IMR-90 (cell line): ENCODE data around the gene CCDC7. TPM values are rescaled to one million over a fixed set of nuclear protein-coding genes. Genes with fewer than 3 reads are reported as not detected.
A peak's percentile ranks its signal among the peaks of the same experiment; 100 is the strongest.

Source experiments
- ATAC-seq: fragments of 200-7000 bp; cut with Tn5 transposase; 2 replicates; pipeline ENCODE4 v1.9.1; 2020; ENCODE audit warnings: low read depth, mild to moderate bottlenecking, moderate library complexity
- BruUV-seq: library from RNA; stranded (reverse); fragments of 400-500 nt; replicated peaks from 2 replicates; lab custom pipeline; 2021; lab: Mats Ljungman, UMichigan
- CTCF ChIA-PET: fragments of 300-600 bp; formaldehyde crosslinking; extraction: SDS; loops from one replicate; lab custom pipeline; 2021; ENCODE audit warnings: antibody characterized with exemption; lab: Yijun Ruan, JAX
- POLR2A ChIA-PET: fragments of 300-600 bp; sonication (Branson Sonifier 250); formaldehyde crosslinking; loops from one replicate; lab custom pipeline; 2022; ENCODE audit warnings: antibody characterized with exemption; ENCODE audit not compliant: unreplicated experiment; lab: Charles Lee
- DNase-seq: peaks from one replicate; pipeline ENCODE4 v3.0.0; 2013
- H2AFZ ChIP-seq: replicated peaks from 2 replicates; pipeline ENCODE3; 2013; ENCODE audit warnings: low read length, mild to moderate bottlenecking; ENCODE audit not compliant: poor library complexity
- H2AK5ac ChIP-seq: 2 replicates; pipeline ENCODE4 v1.6.1; 2013; ENCODE audit warnings: low read depth, low read length, inconsistent platforms
- H2AK9ac ChIP-seq: replicated peaks from 2 replicates; pipeline ENCODE3; 2013; ENCODE audit warnings: mild to moderate bottlenecking, low read depth, low read length, moderate library complexity; ENCODE audit not compliant: poor library complexity
- H2BK120ac ChIP-seq: 2 replicates; pipeline ENCODE4 v1.6.1; 2013; ENCODE audit warnings: low read depth, low read length, inconsistent platforms
- H2BK15ac ChIP-seq: 3 replicates; pipeline ENCODE4 v1.6.1; 2013; ENCODE audit warnings: low read depth, low read length, inconsistent platforms
- H2BK20ac ChIP-seq: 2 replicates; pipeline ENCODE4 v1.6.1; 2013; ENCODE audit warnings: low read depth, mild to moderate bottlenecking, inconsistent platforms, low read length, moderate library complexity
- H2BK5ac ChIP-seq: 2 replicates; pipeline ENCODE4 v1.6.1; 2013; ENCODE audit warnings: mild to moderate bottlenecking, low read depth, low read length, inconsistent platforms; ENCODE audit not compliant: poor library complexity, severe bottlenecking
- H3K14ac ChIP-seq: replicated peaks from 2 replicates; pipeline ENCODE4 v1.6.1; 2013; ENCODE audit warnings: low read depth, low read length, inconsistent platforms
- H3K18ac ChIP-seq: 2 replicates; pipeline ENCODE4 v1.6.1; 2013; ENCODE audit warnings: low read depth, low read length, control low read depth
- H3K23ac ChIP-seq: 2 replicates; pipeline ENCODE4 v1.6.1; 2013; ENCODE audit warnings: low read depth, low read length, inconsistent platforms
- H3K27ac ChIP-seq: 2 replicates; pipeline ENCODE4 v1.5.1; 2013; ENCODE audit warnings: mild to moderate bottlenecking, control low read depth, low read length; ENCODE audit not compliant: insufficient read depth
- H3K27me3 ChIP-seq: 2 replicates; pipeline ENCODE4 v1.6.1; 2013; ENCODE audit warnings: low read length; ENCODE audit not compliant: control insufficient read depth, insufficient read depth
- H3K36me3 ChIP-seq: 2 replicates; pipeline ENCODE4 v1.6.1; 2013; ENCODE audit warnings: low read length, mixed read lengths; ENCODE audit not compliant: control insufficient read depth, insufficient read depth
- H3K4ac ChIP-seq: 2 replicates; pipeline ENCODE4 v1.6.1; 2013; ENCODE audit warnings: low read depth, low read length, inconsistent platforms
- H3K4me1 ChIP-seq: 2 replicates; pipeline ENCODE4 v1.6.1; 2013; ENCODE audit warnings: low read length, mixed read lengths; ENCODE audit not compliant: control insufficient read depth, insufficient read depth
- H3K4me2 ChIP-seq: 2 replicates; pipeline ENCODE4 v1.6.1; 2013; ENCODE audit warnings: low read depth, mild to moderate bottlenecking, control low read depth, low read length, moderate library complexity
- H3K4me3 ChIP-seq: 2 replicates; pipeline ENCODE4 v1.5.1; 2013; ENCODE audit warnings: low read depth, mild to moderate bottlenecking, control low read depth, low read length, moderate library complexity; ENCODE audit not compliant: insufficient read depth
- H3K56ac ChIP-seq: 2 replicates; pipeline ENCODE4 v1.6.1; 2013; ENCODE audit warnings: low read length, inconsistent platforms; ENCODE audit not compliant: insufficient read depth; ENCODE audit errors: extremely low read depth
- H3K79me1 ChIP-seq, 2 experiments: 2 replicates each; pipeline ENCODE4 v1.6.1; 2013; ENCODE audit warnings: low read length in 2 of 2, inconsistent platforms in 1 of 2, low read depth in 1 of 2
- H3K9ac ChIP-seq: 2 replicates; pipeline ENCODE4 v1.6.1; 2013; ENCODE audit warnings: low read depth, low read length, control low read depth
- H3K9me1 ChIP-seq: 2 replicates; pipeline ENCODE4 v1.6.1; 2013; ENCODE audit warnings: low read length, inconsistent platforms; ENCODE audit not compliant: insufficient read depth
- H3K9me3 ChIP-seq: 2 replicates; pipeline ENCODE4 v1.6.1; 2013; ENCODE audit warnings: low read length; ENCODE audit not compliant: control insufficient read depth, insufficient read depth
- H4K20me1 ChIP-seq: 2 replicates; pipeline ENCODE4 v1.6.1; 2013; ENCODE audit warnings: low read length, inconsistent platforms; ENCODE audit not compliant: insufficient read depth
- H4K5ac ChIP-seq: 2 replicates; pipeline ENCODE4 v1.6.1; 2013; ENCODE audit warnings: mild to moderate bottlenecking, low read depth, low read length, control low read depth
- H4K8ac ChIP-seq, 2 experiments: 2 replicates each; pipeline ENCODE4 v1.6.1; 2013; ENCODE audit warnings: low read depth in 2 of 2, low read length in 2 of 2, control low read depth in 1 of 2, inconsistent platforms in 1 of 2
- H4K91ac ChIP-seq: 2 replicates; pipeline ENCODE4 v1.6.1; 2013; ENCODE audit warnings: low read depth, low read length, inconsistent platforms; ENCODE audit not compliant: insufficient read depth
- CEBPB ChIP-seq: IDR thresholded peaks from 2 replicates; pipeline ENCODE4 v1.6.1; 2012; ENCODE audit warnings: low read depth, low read length, improper control_type of control experiment
- MAFK ChIP-seq: IDR thresholded peaks from 2 replicates; pipeline ENCODE4 v1.6.1; 2012; ENCODE audit warnings: low read depth, low read length, improper control_type of control experiment
- POLR2A ChIP-seq: IDR thresholded peaks from 2 replicates; pipeline ENCODE4 v1.6.1; 2012; ENCODE audit warnings: mild to moderate bottlenecking, low read depth, low read length
- USF2 ChIP-seq: fragments of 150-350 bp; IDR thresholded peaks from 2 replicates; pipeline ENCODE4 v1.6.1; 2017; ENCODE audit warnings: mild to moderate bottlenecking, antibody characterized with exemption, low read length, low read depth
- dilution Hi-C: fragments of 300-500 bp; cut with HindIII; formaldehyde crosslinking; loops from one replicate; pipeline ENCODE4 v1.14.3; 2018; ENCODE audit warnings: low sequenced_read_pairs; ENCODE audit not compliant: unreplicated experiment
- in situ Hi-C: fragments of 300-500 bp; cut with MboI; formaldehyde crosslinking; loops from 3 replicates; pipeline ENCODE4 v1.14.3; 2019; ENCODE audit warnings: low sequenced_read_pairs, inconsistent platforms, mixed read lengths
- intact Hi-C: fragments of 100-400 bp; cut with micrococcal nuclease; formaldehyde crosslinking; loops from 2 replicates; pipeline ENCODE4 v1.10.0; 2022
- polyA plus RNA-seq, 3 experiments: library from polyadenylated mRNA; depleted of rRNA; stranded (reverse); fragments of >200 nt; gene quantifications; 2 replicates each; pipeline ENCODE4 v1.2.3, GENCODE V29; 2012; ENCODE audit warnings: low replicate concordance in 1 of 3
- total RNA-seq: library from RNA; depleted of rRNA; stranded (reverse); fragments of >200 nt; gene quantifications from 2 replicates; pipeline ENCODE4 v1.2.3, GENCODE V29; 2012

CCDC7 gene
- total and polyA plus RNA-seq, 2 of the 4 experiments (the other 2 are of a cell fraction): 0.74 to 4.3 TPM

GRCh38 chr10:32793033-32793432, 347.1 kb downstream of the CCDC7 start:
- Histone ChIP-seq H2AK5ac (no peak overlapping the region), H3K79me1 (no peaks in the 10 kb centered on the region), H3K14ac (no peak overlapping the region), H4K91ac (no peak overlapping the region), H3K56ac (no peak overlapping the region), H4K20me1 (no peaks in the 10 kb centered on the region), H3K27me3 (no peaks in the 10 kb centered on the region), H3K9me3 (no peaks in the 10 kb centered on the region), H3K4me1 (0 out of 2 replicates have a peak, but pooled peaks cover 2% of the 10 kb centered on the region), H3K23ac (no peak overlapping the region), H2BK120ac (no peak overlapping the region), H4K8ac (no peak overlapping the region), H3K4me3 (no peak overlapping the region), H2AFZ (no peak overlapping the region), H2BK20ac (no peak overlapping the region), H3K4me2 (no peak overlapping the region), H3K36me3 (no peaks in the 10 kb centered on the region), H3K9me1 (0 out of 2 replicates have a peak, but pooled peaks cover 6% of the 10 kb centered on the region), H2AK9ac (no peak overlapping the region), H3K9ac (no peak overlapping the region), H3K27ac (no peak overlapping the region), H4K5ac (no peak overlapping the region), H2BK5ac (no peak overlapping the region), H2BK15ac (no peak overlapping the region), H3K18ac (no peak overlapping the region), H3K4ac (no peak overlapping the region)
- DNase-seq (no peak), ATAC-seq (no peak)
- dilution Hi-C loops (no loop called here), in situ Hi-C loops (no loop called here), intact Hi-C loops (loop anchor here (10.0 kb wide), 3 partner anchors 332 to 402 kb away; no protein-coding TSS in a partner anchor)
- BruUV-seq: no TSS peak
- ChIA-PET CTCF (interaction anchor here (2.3 kb wide), 1 partner anchor 216 kb away, joined by 5 read pairs; no protein-coding TSS in a partner anchor), POLR2A (no interaction called here)
- peak; percentile 90 for TF ChIP-seq CEBPB
- no peak for TF ChIP-seq POLR2A
- no peak for TF ChIP-seq USF2
- no peak for TF ChIP-seq MAFK
